Caco-2 (cell line): ENCODE results near the gene HAO1. TPM values are rescaled to one million over a fixed set of nuclear protein-coding genes. Genes with fewer than 3 reads are reported as not detected.

Experiments
- BruUV-seq: library from RNA; stranded (reverse); fragments of 400-500 nt; replicated peaks from 2 replicates; lab custom pipeline; 2021; lab: Mats Ljungman, UMichigan
- CTCF ChIA-PET: fragments of 300-600 bp; sonication (Branson Sonifier 250); formaldehyde crosslinking; loops from one replicate; lab custom pipeline; 2022; ENCODE audit warnings: antibody characterized with exemption; lab: Charles Lee
- POLR2A ChIA-PET: fragments of 300-600 bp; sonication (Branson Sonifier 250); formaldehyde crosslinking; loops from one replicate; lab custom pipeline; 2022; ENCODE audit warnings: antibody characterized with exemption; lab: Charles Lee
- DNase-seq, 2 experiments: peaks; one replicate each; pipeline versions ENCODE4 v3.0.0 to v3.0.0-alpha.2; 2020 to 2022
- H3K27me3 ChIP-seq: replicated peaks from 2 replicates; pipeline ENCODE4 v1.6.0; 2011; ENCODE audit warnings: low read length; ENCODE audit not compliant: control insufficient read depth, insufficient read depth
- H3K36me3 ChIP-seq: 2 replicates; pipeline ENCODE4 v1.5.1; 2011; ENCODE audit warnings: low read length; ENCODE audit not compliant: control insufficient read depth, insufficient read depth
- H3K4me1 ChIP-seq: fragments of 250-450 bp; sonication (Bioruptor Pico); 2 replicates; pipeline ENCODE4 v1.5.1; 2020; ENCODE audit warnings: mild to moderate bottlenecking
- H3K4me3 ChIP-seq: 2 replicates; pipeline ENCODE4 v1.5.1; 2011; ENCODE audit warnings: low read depth, mild to moderate bottlenecking, control low read depth, low read length
- H3K9me3 ChIP-seq: fragments of 250-450 bp; sonication (Bioruptor Pico); 2 replicates; pipeline ENCODE4 v1.5.1; 2020; ENCODE audit warnings: mild to moderate bottlenecking, moderate library complexity
- H3K27ac Mint-ChIP-seq: one replicate; pipeline ENCODE4 v1.8.0; 2022; ENCODE audit warnings: mixed read lengths; ENCODE audit not compliant: unreplicated experiment
- H3K27me3 Mint-ChIP-seq: one replicate; pipeline ENCODE4 v1.8.0; 2022; ENCODE audit warnings: mixed read lengths; ENCODE audit not compliant: insufficient read depth, unreplicated experiment
- H3K36me3 Mint-ChIP-seq: one replicate; pipeline ENCODE4 v1.8.0; 2022; ENCODE audit warnings: mild to moderate bottlenecking, mixed read lengths; ENCODE audit not compliant: insufficient read depth, unreplicated experiment
- H3K4me1 Mint-ChIP-seq: one replicate; pipeline ENCODE4 v1.8.0; 2022; ENCODE audit warnings: low read depth, mixed read lengths; ENCODE audit not compliant: unreplicated experiment
- H3K4me3 Mint-ChIP-seq: one replicate; pipeline ENCODE4 v1.8.0; 2022; ENCODE audit warnings: mild to moderate bottlenecking, moderate library complexity, mixed read lengths; ENCODE audit not compliant: unreplicated experiment
- H3K9me3 Mint-ChIP-seq: one replicate; pipeline ENCODE4 v1.8.0; 2022; ENCODE audit warnings: mixed read lengths; ENCODE audit not compliant: unreplicated experiment
- intact Hi-C: fragments of 100-400 bp; cut with micrococcal nuclease; formaldehyde crosslinking; loops from one replicate; pipeline ENCODE4 v1.10.0; 2022; ENCODE audit not compliant: unreplicated experiment
- total RNA-seq: library from RNA; stranded (reverse); gene quantifications from 2 replicates; pipeline ENCODE4 v1.2.3, GENCODE V29; 2022
- TF ChIP-seq, protein P1 (sequence below), 2 experiments: fragments of 200-600 bp in 1 of 2; IDR thresholded peaks; 1 replicate in 1 of 2; 2 replicates in 1 of 2; pipeline versions ENCODE4 v1.5.1 to v1.8.0; 2011 to 2022; ENCODE audit warnings: antibody characterized with exemption in 1 of 2, control low read depth in 1 of 2, inconsistent platforms in 1 of 2, low read depth in 1 of 2, low read length in 1 of 2, mild to moderate bottlenecking in 1 of 2, moderate library complexity in 1 of 2; ENCODE audit not compliant: insufficient read depth in 1 of 2, severe bottlenecking in 1 of 2, unreplicated experiment in 1 of 2

HAO1 gene
- total RNA-seq, 1 experiment from 2014 or later: not detected

DNA sequence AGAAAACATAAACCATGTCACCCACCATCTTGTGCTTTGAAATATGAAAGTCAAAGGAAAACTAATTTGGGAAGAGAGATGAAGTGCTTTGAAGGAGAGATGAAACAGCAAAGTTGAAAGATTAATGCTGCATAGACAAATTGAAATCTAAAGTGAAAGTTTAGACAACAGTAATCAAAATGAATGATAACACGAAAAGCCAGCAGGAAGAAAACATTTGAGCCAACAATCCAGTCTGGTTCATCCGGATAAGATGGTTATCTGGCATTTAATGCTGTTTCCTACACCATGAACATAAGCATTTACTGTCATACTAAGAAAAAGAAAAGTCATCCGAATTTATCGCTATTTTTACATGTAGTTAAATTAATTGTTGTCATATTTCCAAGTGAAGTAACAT lies 595 bp downstream of the HAO1 start:
- TF ChIP-seq, protein P1, sequence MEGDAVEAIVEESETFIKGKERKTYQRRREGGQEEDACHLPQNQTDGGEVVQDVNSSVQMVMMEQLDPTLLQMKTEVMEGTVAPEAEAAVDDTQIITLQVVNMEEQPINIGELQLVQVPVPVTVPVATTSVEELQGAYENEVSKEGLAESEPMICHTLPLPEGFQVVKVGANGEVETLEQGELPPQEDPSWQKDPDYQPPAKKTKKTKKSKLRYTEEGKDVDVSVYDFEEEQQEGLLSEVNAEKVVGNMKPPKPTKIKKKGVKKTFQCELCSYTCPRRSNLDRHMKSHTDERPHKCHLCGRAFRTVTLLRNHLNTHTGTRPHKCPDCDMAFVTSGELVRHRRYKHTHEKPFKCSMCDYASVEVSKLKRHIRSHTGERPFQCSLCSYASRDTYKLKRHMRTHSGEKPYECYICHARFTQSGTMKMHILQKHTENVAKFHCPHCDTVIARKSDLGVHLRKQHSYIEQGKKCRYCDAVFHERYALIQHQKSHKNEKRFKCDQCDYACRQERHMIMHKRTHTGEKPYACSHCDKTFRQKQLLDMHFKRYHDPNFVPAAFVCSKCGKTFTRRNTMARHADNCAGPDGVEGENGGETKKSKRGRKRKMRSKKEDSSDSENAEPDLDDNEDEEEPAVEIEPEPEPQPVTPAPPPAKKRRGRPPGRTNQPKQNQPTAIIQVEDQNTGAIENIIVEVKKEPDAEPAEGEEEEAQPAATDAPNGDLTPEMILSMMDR (IDR thresholded peaks at IDR 0.05; ENCODE audit: insufficient read depth in 1 of 2, low read depth in 1 of 2, low read length in 1 of 2, severe bottlenecking in 1 of 2, unreplicated experiment in 1 of 2): no peak
- DNase-seq: no peak
- intact Hi-C loops: no loop called here
- no peak overlapping the region for H3K4me3 ChIP-seq
- Mint-ChIP-seq H3K4me1 (peaks cover 4% of the 10 kb centered on the region), H3K27ac (no peak overlapping the region), H3K9me3 (peaks cover 11% of the 10 kb centered on the region), H3K36me3 (no peaks in the 10 kb centered on the region), H3K4me3 (no peak overlapping the region), H3K27me3 (peaks cover 16% of the 10 kb centered on the region)
- BruUV-seq: no TSS peak
- CTCF ChIA-PET: no interaction called here
- no peaks in the 10 kb centered on the region for H3K36me3 ChIP-seq
- peaks cover 7% of the 10 kb centered on the region; the same call in 1 of the 2 replicates for H3K9me3 ChIP-seq
- POLR2A ChIA-PET: no interaction called here
- no peaks in the 10 kb centered on the region for H3K4me1 ChIP-seq
- H3K27me3 ChIP-seq: no peaks in the 10 kb centered on the region

- Mint-ChIP-seq H3K36me3 (no peaks in the 10 kb centered on the region), H3K4me3 (no peak overlapping the region), H3K27ac (no peak overlapping the region), H3K9me3 (peaks cover 11% of the 10 kb centered on the region), H3K4me1 (peaks cover 4% of the 10 kb centered on the region), H3K27me3 (peaks cover 12% of the 10 kb centered on the region)
- no peak for DNase-seq
- ChIA-PET CTCF (no interaction called here), POLR2A (no interaction called here)
- intact Hi-C loops: no loop called here
- BruUV-seq: no TSS peak
- Histone ChIP-seq H3K4me1 (no peaks in the 10 kb centered on the region), H3K9me3 (peaks cover 7% of the 10 kb centered on the region; the same call in 1 of the 2 replicates), H3K4me3 (no peak overlapping the region), H3K27me3 (no peaks in the 10 kb centered on the region), H3K36me3 (no peaks in the 10 kb centered on the region)
- TF ChIP-seq, protein P1 (IDR thresholded peaks at IDR 0.05; ENCODE audit: insufficient read depth in 1 of 2, low read depth in 1 of 2, low read length in 1 of 2, severe bottlenecking in 1 of 2, unreplicated experiment in 1 of 2): no peak
Observed at GRCh38 chr20:7938058-7938457, 2.2 kb downstream of the HAO1 start.

DNA sequence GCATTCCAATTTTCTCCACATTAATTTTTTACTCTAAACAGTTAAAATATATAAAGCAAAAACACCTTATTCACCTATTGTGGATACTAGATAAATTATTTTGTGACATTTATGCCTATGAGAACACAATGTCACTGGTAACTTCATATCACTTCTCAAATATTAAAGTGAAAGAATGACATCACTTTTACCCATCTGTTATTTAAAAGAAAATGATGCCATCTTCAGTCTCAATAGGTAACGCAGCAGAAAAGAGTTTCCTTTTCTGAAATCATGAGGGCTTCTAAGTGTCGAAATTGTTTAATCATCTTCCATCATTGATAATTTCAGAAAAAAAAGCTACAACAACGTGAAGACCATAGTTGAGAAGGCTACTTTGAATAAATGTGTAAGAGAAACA lies 2.9 kb downstream of the HAO1 start:
- TF ChIP-seq, protein P1 (IDR thresholded peaks at IDR 0.05; ENCODE audit: insufficient read depth in 1 of 2, low read depth in 1 of 2, low read length in 1 of 2, severe bottlenecking in 1 of 2, unreplicated experiment in 1 of 2): no peak
- DNase-seq: no peak
- Histone ChIP-seq H3K4me3 (no peak overlapping the region), H3K9me3 (peaks cover 7% of the 10 kb centered on the region; the same call in 1 of the 2 replicates), H3K27me3 (no peaks in the 10 kb centered on the region), H3K4me1 (no peaks in the 10 kb centered on the region), H3K36me3 (no peaks in the 10 kb centered on the region)
- H3K4me3 Mint-ChIP-seq: no peak overlapping the region
- H3K27ac Mint-ChIP-seq: no peak overlapping the region
- no peaks in the 10 kb centered on the region for H3K36me3 Mint-ChIP-seq
- H3K4me1 Mint-ChIP-seq: peaks cover 4% of the 10 kb centered on the region
- intact Hi-C loops: loop anchor here (2.0 kb wide), 1 partner anchor 783 kb away; no protein-coding TSS in a partner anchor
- POLR2A ChIA-PET: no interaction called here
- peaks cover 11% of the 10 kb centered on the region for H3K9me3 Mint-ChIP-seq
- CTCF ChIA-PET: interaction anchor here (0.8 to 1.6 kb wide), 3 partner anchors 43 to 853 kb away, joined by 3 to 8 read pairs (median 6); no protein-coding TSS in a partner anchor
- H3K27me3 Mint-ChIP-seq: peaks cover 12% of the 10 kb centered on the region
- BruUV-seq: no TSS peak
